Prostate gland (tissue), 2 donors: ENCODE results near the gene IVD.

Experiments used
- CTCF ChIP-seq, 4 experiments: fragments of 200-600 bp in 2 of 4; fragments of 450-650 bp in 2 of 4; sonication (generic) in 2 of 4; IDR thresholded peaks; 1 replicate in 3 of 4; 2 replicates in 1 of 4; pipeline ENCODE4 v1.5.1; 2016 to 2019; ENCODE audit warnings: antibody characterized with exemption in 4 of 4, mild to moderate bottlenecking in 2 of 4, moderate library complexity in 2 of 4
- POLR2A ChIP-seq: fragments of 450-650 bp; IDR thresholded peaks from one replicate; pipeline ENCODE4 v1.6.1; 2016; ENCODE audit warnings: antibody characterized with exemption, mild to moderate bottlenecking
- POLR2AphosphoS5 ChIP-seq: sonication (generic); formaldehyde crosslinking; IDR thresholded peaks from one replicate; pipeline ENCODE4 v1.6.1; 2017; ENCODE audit warnings: antibody characterized with exemption

GRCh38 chr15:40377606-40378005 is 28.0 kb upstream of the IVD start:
- TF ChIP-seq POLR2A (no peak), CTCF (IDR thresholded peaks at IDR 0.05) (no peak), POLR2AphosphoS5 (no peak)
